Activated T-cell treated with anti-CD3 and anti-CD28 coated beads, Interleukin-2, amount 50 U/mL, for 4 hours (primary cell): ENCODE measurements around the gene SERPINB12. TPM values are rescaled to one million over a fixed set of nuclear protein-coding genes. Genes with fewer than 3 reads are reported as not detected.

Source experiments
- ATAC-seq, 2 donors: fragments of 200-7000 bp; cut with Tn5 transposase; one replicate each; pipeline ENCODE4 v1.10.0; 2021
- DNase-seq: peaks from one replicate; pipeline ENCODE4 v3.0.0-alpha.2; 2020
- H3K27me3 Mint-ChIP-seq: one replicate; pipeline ENCODE4 v1.8.0; 2021; ENCODE audit warnings: low read depth, mixed read lengths
- H3K36me3 Mint-ChIP-seq: one replicate; pipeline ENCODE4 v1.8.0; 2022; ENCODE audit warnings: mixed read lengths; ENCODE audit not compliant: insufficient read depth
- H3K4me1 Mint-ChIP-seq: one replicate; pipeline ENCODE4 v1.8.0; 2021; ENCODE audit warnings: low read depth, mixed read lengths
- H3K4me3 Mint-ChIP-seq: one replicate; pipeline ENCODE4 v1.8.0; 2021; ENCODE audit warnings: mild to moderate bottlenecking, moderate library complexity, mixed read lengths
- H3K9me3 Mint-ChIP-seq: one replicate; pipeline ENCODE4 v1.8.0; 2021; ENCODE audit warnings: mixed read lengths
- total RNA-seq, 3 donors: library from RNA; stranded (reverse); gene quantifications; one replicate each; pipeline ENCODE4 v1.2.1, GENCODE V29; 2021

Gene SERPINB12
- total RNA-seq = not detected

DNA sequence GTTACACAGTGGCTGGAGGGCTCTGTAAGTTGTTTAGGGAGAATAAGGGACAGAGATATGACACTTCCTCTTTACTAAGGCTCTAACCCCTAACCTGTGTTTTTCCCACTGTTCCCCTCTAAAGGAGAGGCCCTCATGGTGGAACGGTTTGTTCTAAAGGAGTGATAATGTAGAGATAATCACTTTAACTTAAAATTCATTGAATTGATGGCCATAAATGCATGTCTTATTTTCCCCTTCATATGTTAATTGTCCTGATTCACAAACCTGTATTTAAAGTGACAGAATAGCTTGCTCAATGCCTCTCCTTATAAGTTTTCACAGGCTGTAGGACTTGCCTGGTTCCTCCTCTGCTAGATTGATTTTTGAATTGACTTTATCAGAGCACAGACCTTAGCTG lies at the start of gene SERPINB12:
Gene SERPINB12 (plus strand): TSS at position 301 of the 400 bp plus-strand sequence. CDS start 13,791 bp downstream, outside the sequence.
- no peaks in the 10 kb centered on the region for H3K9me3 Mint-ChIP-seq
- ATAC-seq (no peak), DNase-seq (no peak)
- H3K4me1 Mint-ChIP-seq = no peaks in the 10 kb centered on the region
- no peak within 1 kb of the TSS for H3K4me3 Mint-ChIP-seq
- no peaks in the 10 kb centered on the region for H3K36me3 Mint-ChIP-seq
- peaks cover 8% of the 10 kb centered on the region for H3K27me3 Mint-ChIP-seq

DNA sequence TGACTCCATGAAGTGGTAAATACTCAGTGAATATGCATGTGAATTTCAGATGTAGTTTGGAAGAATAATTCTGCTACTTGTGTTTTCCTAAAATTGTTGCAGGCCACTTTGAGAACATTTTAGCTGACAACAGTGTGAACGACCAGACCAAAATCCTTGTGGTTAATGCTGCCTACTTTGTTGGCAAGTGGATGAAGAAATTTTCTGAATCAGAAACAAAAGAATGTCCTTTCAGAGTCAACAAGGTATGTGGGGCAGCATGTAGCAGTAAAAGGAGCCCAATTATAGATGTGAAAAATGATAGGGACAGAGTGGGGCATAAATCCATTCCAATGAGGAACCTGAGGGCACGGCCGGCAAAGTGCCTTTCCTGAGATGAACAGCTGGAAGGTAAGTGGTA lies 49.3 kb upstream of the SERPINB12 start:
- Mint-ChIP-seq H3K36me3 (no peaks in the 10 kb centered on the region), H3K4me3 (no peak overlapping the region), H3K4me1 (no peaks in the 10 kb centered on the region), H3K27me3 (peaks cover 9% of the 10 kb centered on the region), H3K9me3 (no peaks in the 10 kb centered on the region)
- DNase-seq (no peak), ATAC-seq (no peak)

- H3K9me3 Mint-ChIP-seq = no peaks in the 10 kb centered on the region
- peaks cover 7% of the 10 kb centered on the region for H3K27me3 Mint-ChIP-seq
- H3K36me3 Mint-ChIP-seq = no peaks in the 10 kb centered on the region
- no peak overlapping the region for H3K4me3 Mint-ChIP-seq
- no peak for ATAC-seq
- H3K4me1 Mint-ChIP-seq = no peaks in the 10 kb centered on the region
- no peak for DNase-seq
Measured at GRCh38 chr18:63495675-63496074, 46.5 kb upstream of the SERPINB12 start.

DNA sequence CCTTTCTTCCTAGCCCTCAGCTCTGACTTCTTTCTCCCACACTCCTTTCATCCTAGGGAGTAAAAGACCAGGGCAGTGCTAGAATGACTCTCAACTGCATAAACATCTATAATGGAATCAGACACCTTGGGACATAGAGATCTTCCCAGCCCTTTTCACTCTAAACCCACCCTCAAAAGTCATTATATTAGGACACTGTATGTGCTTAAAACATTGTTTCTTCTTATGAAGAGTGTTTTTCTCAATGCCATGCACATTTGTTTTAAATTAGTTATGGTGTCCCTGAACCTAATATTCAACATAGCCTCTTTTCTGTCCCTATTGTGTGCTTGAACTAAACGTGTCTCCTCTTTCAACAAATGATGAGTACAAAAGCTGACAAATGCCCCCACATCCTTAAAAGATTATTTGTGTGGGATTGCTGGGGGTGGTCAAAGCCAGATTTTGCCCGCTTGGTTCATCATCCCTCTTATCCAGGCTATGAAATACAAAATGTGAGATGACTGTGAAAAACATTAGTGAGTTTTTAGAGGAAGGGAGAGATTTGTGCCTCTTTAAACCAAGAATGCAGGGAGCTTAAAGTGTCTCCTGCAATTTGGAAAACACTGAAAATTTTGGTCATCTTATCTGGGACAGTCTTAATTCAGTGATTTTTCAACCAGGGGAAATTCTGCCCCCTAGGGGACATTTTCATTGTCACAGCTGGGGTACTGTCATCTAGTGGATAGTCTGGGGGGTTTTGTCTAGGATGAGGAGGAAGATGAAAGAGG lies 36.4 kb upstream of the SERPINB12 start:
- no peaks in the 10 kb centered on the region for H3K4me1 Mint-ChIP-seq
- no peaks in the 10 kb centered on the region for H3K9me3 Mint-ChIP-seq
- no peak for DNase-seq
- peaks cover 25% of the 10 kb centered on the region for H3K27me3 Mint-ChIP-seq
- no peaks in the 10 kb centered on the region for H3K36me3 Mint-ChIP-seq
- no peak for ATAC-seq
- no peak overlapping the region for H3K4me3 Mint-ChIP-seq

- Mint-ChIP-seq H3K9me3 (no peaks in the 10 kb centered on the region), H3K27me3 (peaks cover 25% of the 10 kb centered on the region), H3K4me3 (no peak overlapping the region), H3K36me3 (no peaks in the 10 kb centered on the region), H3K4me1 (no peaks in the 10 kb centered on the region)
- DNase-seq = no peak
- ATAC-seq = no peak
Measured at GRCh38 chr18:63506336-63506646, 35.9 kb upstream of the SERPINB12 start.

DNA sequence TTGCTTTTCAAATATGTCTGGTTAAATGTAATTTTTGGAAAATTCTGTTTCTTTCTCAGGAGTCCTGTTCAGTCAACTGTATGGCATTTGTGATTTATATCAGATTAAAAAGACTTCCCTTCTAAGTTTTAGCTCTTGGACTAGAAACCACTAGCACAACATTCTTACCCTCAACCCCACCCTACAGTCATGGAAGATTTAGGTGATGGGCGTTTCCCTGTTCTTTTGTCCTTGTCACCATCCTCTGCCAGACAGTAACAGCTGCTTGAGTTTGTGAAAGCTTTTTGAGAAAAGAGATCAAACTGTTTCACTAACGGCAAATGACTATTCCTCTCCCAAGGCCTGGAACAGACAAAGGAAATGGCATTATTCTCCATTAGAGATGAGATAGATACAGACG lies 33.6 kb upstream of the SERPINB12 start:
- Mint-ChIP-seq H3K27me3 (peaks cover 38% of the 10 kb centered on the region), H3K9me3 (no peaks in the 10 kb centered on the region), H3K4me3 (no peak overlapping the region), H3K36me3 (no peaks in the 10 kb centered on the region), H3K4me1 (no peaks in the 10 kb centered on the region)
- DNase-seq = no peak
- ATAC-seq = no peak

GRCh38 chr18:63511285-63511684 lies 30.9 kb upstream of the SERPINB12 start:
- Mint-ChIP-seq H3K27me3 (peaks cover 29% of the 10 kb centered on the region), H3K9me3 (no peaks in the 10 kb centered on the region), H3K36me3 (no peaks in the 10 kb centered on the region), H3K4me3 (no peak overlapping the region), H3K4me1 (no peaks in the 10 kb centered on the region)
- DNase-seq (no peak), ATAC-seq (no peak)

- no peak for ATAC-seq
- H3K4me1 Mint-ChIP-seq = no peaks in the 10 kb centered on the region
- peaks cover 25% of the 10 kb centered on the region for H3K27me3 Mint-ChIP-seq
- H3K9me3 Mint-ChIP-seq = no peaks in the 10 kb centered on the region
- no peak for DNase-seq
- H3K4me3 Mint-ChIP-seq = no peak overlapping the region
- no peaks in the 10 kb centered on the region for H3K36me3 Mint-ChIP-seq
Measured at GRCh38 chr18:63514326-63514725, 27.8 kb upstream of the SERPINB12 start.

DNA sequence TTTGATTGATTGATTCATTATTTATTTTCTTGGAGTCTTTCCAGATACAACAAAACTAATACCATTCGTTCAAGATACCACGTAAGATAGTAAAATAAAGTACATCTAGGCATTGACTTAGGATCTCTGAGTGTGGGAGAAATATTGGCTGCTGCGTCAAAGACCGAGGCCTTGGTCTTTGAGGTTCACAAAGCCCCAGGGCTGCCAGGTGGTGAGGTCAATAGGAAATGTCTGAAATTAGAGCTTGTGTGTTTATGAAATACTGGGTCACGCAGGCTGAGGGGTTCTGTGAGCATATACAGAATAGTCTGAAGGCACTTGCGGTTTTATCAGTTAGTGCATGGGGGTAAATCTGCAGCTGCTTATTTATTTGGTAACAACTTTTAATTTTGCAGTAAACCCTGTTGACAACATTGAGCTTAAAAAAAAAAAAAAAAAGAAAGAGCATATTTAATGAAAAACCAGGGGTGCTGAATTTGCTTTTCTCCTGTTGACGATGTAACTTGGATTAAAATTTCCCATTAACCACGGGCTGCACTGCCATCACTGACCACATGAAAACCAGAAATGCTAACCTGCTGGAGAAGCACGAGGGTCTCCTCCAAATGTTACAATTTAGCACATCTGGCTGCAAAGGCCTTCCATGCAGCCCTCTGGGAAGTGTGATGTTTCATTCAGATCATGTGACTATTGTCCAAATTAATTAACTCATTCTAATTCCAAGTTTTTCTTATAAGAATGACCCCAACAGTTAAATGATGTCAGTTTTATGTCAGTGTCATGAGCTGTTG lies 27.1 kb upstream of the SERPINB12 start:
- ATAC-seq (no peak), DNase-seq (no peak)
- H3K4me3 Mint-ChIP-seq = no peak overlapping the region
- peaks cover 22% of the 10 kb centered on the region for H3K27me3 Mint-ChIP-seq
- no peaks in the 10 kb centered on the region for H3K9me3 Mint-ChIP-seq
- H3K36me3 Mint-ChIP-seq = no peaks in the 10 kb centered on the region
- no peaks in the 10 kb centered on the region for H3K4me1 Mint-ChIP-seq

GRCh38 chr18:63515801-63516200 lies 26.4 kb upstream of the SERPINB12 start:
- no peaks in the 10 kb centered on the region for H3K9me3 Mint-ChIP-seq
- no peak overlapping the region for H3K4me3 Mint-ChIP-seq
- DNase-seq (no peak), ATAC-seq (no peak)
- H3K4me1 Mint-ChIP-seq = no peaks in the 10 kb centered on the region
- peaks cover 17% of the 10 kb centered on the region for H3K27me3 Mint-ChIP-seq
- H3K36me3 Mint-ChIP-seq = no peaks in the 10 kb centered on the region

GRCh38 chr18:63518178-63519012 lies 23.8 kb upstream of the SERPINB12 start:
- DNase-seq (peak; percentile 23), ATAC-seq (peak; percentile 59 to 77)
- no peaks in the 10 kb centered on the region for H3K9me3 Mint-ChIP-seq
- H3K4me3 Mint-ChIP-seq = no peak overlapping the region
- H3K36me3 Mint-ChIP-seq = no peaks in the 10 kb centered on the region
- no peaks in the 10 kb centered on the region for H3K4me1 Mint-ChIP-seq
- H3K27me3 Mint-ChIP-seq = peaks cover 11% of the 10 kb centered on the region

- peaks cover 13% of the 10 kb centered on the region for H3K27me3 Mint-ChIP-seq
- H3K9me3 Mint-ChIP-seq = no peaks in the 10 kb centered on the region
- DNase-seq (no peak), ATAC-seq (no peak)
- no peaks in the 10 kb centered on the region for H3K36me3 Mint-ChIP-seq
- no peaks in the 10 kb centered on the region for H3K4me1 Mint-ChIP-seq
- H3K4me3 Mint-ChIP-seq = no peak overlapping the region
Measured at GRCh38 chr18:63520053-63520685, 22.0 kb upstream of the SERPINB12 start.

DNA sequence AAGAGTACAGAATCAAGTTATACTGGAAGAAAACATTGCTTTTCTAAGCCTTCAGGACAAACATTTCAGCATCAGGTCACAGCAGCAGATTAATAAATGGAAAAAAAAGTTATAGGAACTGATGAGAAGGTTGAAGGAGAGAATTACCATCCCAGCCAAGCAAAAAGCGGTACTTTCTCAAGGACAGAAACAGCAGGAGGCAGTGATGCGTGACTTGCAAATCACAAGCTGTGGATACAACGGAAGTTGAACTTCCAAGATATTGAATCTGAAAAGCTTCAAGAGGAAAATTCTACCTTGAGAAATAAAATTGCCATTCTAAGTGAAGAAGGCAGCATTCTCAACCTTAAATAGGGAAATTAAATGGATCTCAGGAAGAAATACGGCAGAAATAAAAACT lies 18.5 kb upstream of the SERPINB12 start:
- Mint-ChIP-seq H3K9me3 (no peaks in the 10 kb centered on the region), H3K36me3 (no peaks in the 10 kb centered on the region), H3K4me3 (no peak overlapping the region), H3K27me3 (peaks cover 11% of the 10 kb centered on the region), H3K4me1 (no peaks in the 10 kb centered on the region)
- ATAC-seq (no peak), DNase-seq (no peak)

- Mint-ChIP-seq H3K36me3 (no peaks in the 10 kb centered on the region), H3K27me3 (peaks cover 11% of the 10 kb centered on the region), H3K4me1 (no peaks in the 10 kb centered on the region), H3K4me3 (no peak overlapping the region), H3K9me3 (no peaks in the 10 kb centered on the region)
- DNase-seq = no peak
- no peak for ATAC-seq
Measured at GRCh38 chr18:63527251-63527650, 14.9 kb upstream of the SERPINB12 start.
